Suprapubic skin (tissue), 4 donors: ENCODE measurements around the gene MANF.

Experiments used
- CTCF ChIP-seq, 2 donors: fragments of 200-600 bp in 1 of 2; fragments of 450-650 bp in 1 of 2; sonication (generic) in 1 of 2; IDR thresholded peaks; one replicate each; pipeline ENCODE4 v1.5.1; 2016 to 2019; ENCODE audit warnings: antibody characterized with exemption in 2 of 2, mild to moderate bottlenecking in 1 of 2, moderate library complexity in 1 of 2
- EP300 ChIP-seq: sonication (generic); formaldehyde crosslinking; IDR thresholded peaks from one replicate; pipeline ENCODE4 v1.6.1; 2017; ENCODE audit warnings: antibody characterized with exemption
- POLR2A ChIP-seq, 2 donors: fragments of 450-650 bp; IDR thresholded peaks; one replicate each; pipeline ENCODE4 v1.6.1; 2017; ENCODE audit warnings: antibody characterized with exemption in 2 of 2, mild to moderate bottlenecking in 2 of 2, moderate library complexity in 2 of 2
- POLR2AphosphoS5 ChIP-seq, 3 donors: sonication (generic); formaldehyde crosslinking; IDR thresholded peaks; one replicate each; pipeline ENCODE4 v1.6.1; 2017; ENCODE audit warnings: antibody characterized with exemption in 3 of 3

- TF ChIP-seq EP300 (no peak), CTCF (IDR thresholded peaks at IDR 0.05) (no peak), POLR2A (IDR thresholded peaks at IDR 0.05) (no peak), POLR2AphosphoS5 (IDR thresholded peaks at IDR 0.05) (no peak)
Observed at GRCh38 chr3:51393134-51393495, 8.0 kb downstream of the MANF start.
